ENCODE data around the gene SHISAL2A. TPM values are rescaled to one million over a fixed set of nuclear protein-coding genes. Genes with fewer than 3 reads are reported as not detected.

The SHISAL2A gene
- total and polyA plus RNA-seq, 2 of the 8 experiments (the other 6 are each of a cell fraction or from before 2014, with no cell fraction given), result 0.74 to 2.1 TPM

DNA sequence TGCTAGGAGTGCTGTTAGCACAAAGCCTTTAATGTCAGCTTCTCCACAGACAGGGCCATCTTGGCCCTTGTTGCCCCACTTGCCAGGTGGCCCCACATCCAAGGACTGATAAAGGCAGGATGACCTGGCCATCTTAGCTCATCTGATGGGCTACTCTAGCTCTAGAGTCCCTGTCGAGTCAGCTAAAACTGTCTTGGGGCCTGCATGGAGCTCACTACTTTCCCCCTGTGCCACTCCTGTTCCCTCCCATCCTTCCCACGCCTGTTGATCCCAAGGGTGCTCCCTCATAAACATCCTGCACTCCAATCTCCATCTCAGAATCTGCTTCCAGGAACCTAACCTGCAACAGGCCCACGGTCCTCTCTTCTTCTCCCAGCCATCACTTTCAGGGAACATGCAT lies 31.4 kb upstream of the SHISAL2A start (continued):
- TF ChIP-seq, protein P1, sequence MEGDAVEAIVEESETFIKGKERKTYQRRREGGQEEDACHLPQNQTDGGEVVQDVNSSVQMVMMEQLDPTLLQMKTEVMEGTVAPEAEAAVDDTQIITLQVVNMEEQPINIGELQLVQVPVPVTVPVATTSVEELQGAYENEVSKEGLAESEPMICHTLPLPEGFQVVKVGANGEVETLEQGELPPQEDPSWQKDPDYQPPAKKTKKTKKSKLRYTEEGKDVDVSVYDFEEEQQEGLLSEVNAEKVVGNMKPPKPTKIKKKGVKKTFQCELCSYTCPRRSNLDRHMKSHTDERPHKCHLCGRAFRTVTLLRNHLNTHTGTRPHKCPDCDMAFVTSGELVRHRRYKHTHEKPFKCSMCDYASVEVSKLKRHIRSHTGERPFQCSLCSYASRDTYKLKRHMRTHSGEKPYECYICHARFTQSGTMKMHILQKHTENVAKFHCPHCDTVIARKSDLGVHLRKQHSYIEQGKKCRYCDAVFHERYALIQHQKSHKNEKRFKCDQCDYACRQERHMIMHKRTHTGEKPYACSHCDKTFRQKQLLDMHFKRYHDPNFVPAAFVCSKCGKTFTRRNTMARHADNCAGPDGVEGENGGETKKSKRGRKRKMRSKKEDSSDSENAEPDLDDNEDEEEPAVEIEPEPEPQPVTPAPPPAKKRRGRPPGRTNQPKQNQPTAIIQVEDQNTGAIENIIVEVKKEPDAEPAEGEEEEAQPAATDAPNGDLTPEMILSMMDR (IDR thresholded peaks at IDR 0.05; ENCODE audit: control extremely low read depth in 1 of 3, insufficient read depth in 1 of 3, low read depth in 1 of 3, low read length in 3 of 3), result no peak
- TF ChIP-seq GABPA (IDR thresholded peaks at IDR 0.05; ENCODE audit: borderline replicate concordance, insufficient read depth, low read length) (no peak), JUND (IDR thresholded peaks at IDR 0.05; ENCODE audit: low read length) (no peak), SP4 (IDR thresholded peaks at IDR 0.05; ENCODE audit: low read length) (no peak), CHD2 (IDR thresholded peaks at IDR 0.05; ENCODE audit: low read length) (no peak), EZH2 (IDR thresholded peaks at IDR 0.05; ENCODE audit: low read depth, low read length, severe bottlenecking) (no peak), NANOG (IDR thresholded peaks at IDR 0.05; ENCODE audit: insufficient read depth, low read depth, low read length, poor library complexity, severe bottlenecking) (no peak), TEAD4 (IDR thresholded peaks at IDR 0.05; ENCODE audit: low read depth, low read length) (no peak)

All from H1 (cell line).